Activated T-cell treated with anti-CD3 and anti-CD28 coated beads, Interleukin-2, amount 50 U/mL, for 4 hours (primary cell): ENCODE measurements around the gene HSD17B2. TPM values are rescaled to one million over a fixed set of nuclear protein-coding genes. Genes with fewer than 3 reads are reported as not detected.

Experiments
- ATAC-seq, 2 donors: fragments of 200-7000 bp; cut with Tn5 transposase; one replicate each; pipeline ENCODE4 v1.10.0; 2021
- DNase-seq: peaks from one replicate; pipeline ENCODE4 v3.0.0-alpha.2; 2020
- H3K27me3 Mint-ChIP-seq: one replicate; pipeline ENCODE4 v1.8.0; 2021; ENCODE audit warnings: low read depth, mixed read lengths
- H3K36me3 Mint-ChIP-seq: one replicate; pipeline ENCODE4 v1.8.0; 2022; ENCODE audit warnings: mixed read lengths; ENCODE audit not compliant: insufficient read depth
- H3K4me1 Mint-ChIP-seq: one replicate; pipeline ENCODE4 v1.8.0; 2021; ENCODE audit warnings: low read depth, mixed read lengths
- H3K4me3 Mint-ChIP-seq: one replicate; pipeline ENCODE4 v1.8.0; 2021; ENCODE audit warnings: mild to moderate bottlenecking, moderate library complexity, mixed read lengths
- H3K9me3 Mint-ChIP-seq: one replicate; pipeline ENCODE4 v1.8.0; 2021; ENCODE audit warnings: mixed read lengths
- total RNA-seq, 3 donors: library from RNA; stranded (reverse); gene quantifications; one replicate each; pipeline ENCODE4 v1.2.1, GENCODE V29; 2021

Gene HSD17B2
- total RNA-seq, 3 donors from 2014 or later: not detected

GRCh38 chr16:82067804-82068325 lies 32.8 kb downstream of the HSD17B2 start:
- peaks cover 16% of the 10 kb centered on the region for H3K27me3 Mint-ChIP-seq
- H3K36me3 Mint-ChIP-seq: no peaks in the 10 kb centered on the region
- no peaks in the 10 kb centered on the region for H3K9me3 Mint-ChIP-seq
- no peaks in the 10 kb centered on the region for H3K4me1 Mint-ChIP-seq
- DNase-seq (no peak), ATAC-seq (no peak)
- H3K4me3 Mint-ChIP-seq: no peak overlapping the region

- no peak overlapping the region for H3K4me3 Mint-ChIP-seq
- H3K9me3 Mint-ChIP-seq: peaks cover 4% of the 10 kb centered on the region
- H3K4me1 Mint-ChIP-seq: no peaks in the 10 kb centered on the region
- ATAC-seq (no peak), DNase-seq (no peak)
- H3K36me3 Mint-ChIP-seq: no peaks in the 10 kb centered on the region
- peaks cover 20% of the 10 kb centered on the region for H3K27me3 Mint-ChIP-seq
Observed at GRCh38 chr16:82070656-82071369, 35.8 kb downstream of the HSD17B2 start.

GRCh38 chr16:82071421-82071820 lies 36.4 kb downstream of the HSD17B2 start:
- ATAC-seq (no peak), DNase-seq (no peak)
- H3K36me3 Mint-ChIP-seq: no peaks in the 10 kb centered on the region
- H3K27me3 Mint-ChIP-seq: peaks cover 20% of the 10 kb centered on the region
- no peak overlapping the region for H3K4me3 Mint-ChIP-seq
- no peaks in the 10 kb centered on the region for H3K4me1 Mint-ChIP-seq
- H3K9me3 Mint-ChIP-seq: peaks cover 4% of the 10 kb centered on the region

- ATAC-seq: no peak
- peaks cover 20% of the 10 kb centered on the region for H3K27me3 Mint-ChIP-seq
- H3K9me3 Mint-ChIP-seq: peaks cover 4% of the 10 kb centered on the region
- H3K4me1 Mint-ChIP-seq: no peaks in the 10 kb centered on the region
- no peaks in the 10 kb centered on the region for H3K36me3 Mint-ChIP-seq
- no peak for DNase-seq
- no peak overlapping the region for H3K4me3 Mint-ChIP-seq
Observed at GRCh38 chr16:82072313-82072712, 37.3 kb downstream of the HSD17B2 start.

- Mint-ChIP-seq H3K4me3 (no peak overlapping the region), H3K36me3 (no peaks in the 10 kb centered on the region), H3K9me3 (peaks cover 11% of the 10 kb centered on the region), H3K27me3 (peaks cover 24% of the 10 kb centered on the region), H3K4me1 (no peaks in the 10 kb centered on the region)
- ATAC-seq (peak in 1 of 2 donors; percentile 18), DNase-seq (no peak)
Observed at GRCh38 chr16:82074019-82074558, 39.0 kb downstream of the HSD17B2 start.

- Mint-ChIP-seq H3K36me3 (no peaks in the 10 kb centered on the region), H3K9me3 (peaks cover 11% of the 10 kb centered on the region), H3K4me1 (no peaks in the 10 kb centered on the region), H3K4me3 (no peak overlapping the region), H3K27me3 (peaks cover 13% of the 10 kb centered on the region)
- DNase-seq (no peak), ATAC-seq (no peak)
Observed at GRCh38 chr16:82078125-82078524, 43.1 kb downstream of the HSD17B2 start.

GRCh38 chr16:82079892-82080291 lies 44.8 kb downstream of the HSD17B2 start:
- Mint-ChIP-seq H3K4me3 (no peak overlapping the region), H3K9me3 (peaks cover 11% of the 10 kb centered on the region), H3K27me3 (peaks cover 10% of the 10 kb centered on the region), H3K4me1 (no peaks in the 10 kb centered on the region), H3K36me3 (no peaks in the 10 kb centered on the region)
- ATAC-seq (no peak), DNase-seq (no peak)

GRCh38 chr16:82081264-82081663 lies 46.2 kb downstream of the HSD17B2 start:
- Mint-ChIP-seq H3K4me1 (no peaks in the 10 kb centered on the region), H3K36me3 (no peaks in the 10 kb centered on the region), H3K27me3 (peaks cover 10% of the 10 kb centered on the region), H3K4me3 (no peak overlapping the region), H3K9me3 (peaks cover 7% of the 10 kb centered on the region)
- no peak for DNase-seq
- no peak for ATAC-seq

- peaks cover 7% of the 10 kb centered on the region for H3K9me3 Mint-ChIP-seq
- no peaks in the 10 kb centered on the region for H3K36me3 Mint-ChIP-seq
- DNase-seq (no peak), ATAC-seq (no peak)
- peaks cover 10% of the 10 kb centered on the region for H3K27me3 Mint-ChIP-seq
- no peaks in the 10 kb centered on the region for H3K4me1 Mint-ChIP-seq
- no peak overlapping the region for H3K4me3 Mint-ChIP-seq
Observed at GRCh38 chr16:82082097-82082496, 47.0 kb downstream of the HSD17B2 start.

- DNase-seq (no peak), ATAC-seq (peak; percentile 88 to 92)
- no peaks in the 10 kb centered on the region for H3K4me1 Mint-ChIP-seq
- peaks cover 7% of the 10 kb centered on the region for H3K9me3 Mint-ChIP-seq
- H3K36me3 Mint-ChIP-seq: no peaks in the 10 kb centered on the region
- H3K27me3 Mint-ChIP-seq: peaks cover 10% of the 10 kb centered on the region
- no peak overlapping the region for H3K4me3 Mint-ChIP-seq
Observed at GRCh38 chr16:82082543-82083244, 47.6 kb downstream of the HSD17B2 start.

GRCh38 chr16:82083710-82084353 lies 48.8 kb downstream of the HSD17B2 start:
- H3K9me3 Mint-ChIP-seq: no peaks in the 10 kb centered on the region
- H3K4me1 Mint-ChIP-seq: no peaks in the 10 kb centered on the region
- H3K27me3 Mint-ChIP-seq: peaks cover 4% of the 10 kb centered on the region
- H3K4me3 Mint-ChIP-seq: no peak overlapping the region
- no peak for DNase-seq
- H3K36me3 Mint-ChIP-seq: no peaks in the 10 kb centered on the region
- no peak for ATAC-seq

GRCh38 chr16:82085011-82085779 lies 50.1 kb downstream of the HSD17B2 start:
- DNase-seq (no peak), ATAC-seq (no peak)
- Mint-ChIP-seq H3K9me3 (no peaks in the 10 kb centered on the region), H3K4me1 (no peaks in the 10 kb centered on the region), H3K27me3 (peaks cover 4% of the 10 kb centered on the region), H3K36me3 (no peaks in the 10 kb centered on the region), H3K4me3 (no peak overlapping the region)

- Mint-ChIP-seq H3K4me3 (no peak overlapping the region), H3K4me1 (no peaks in the 10 kb centered on the region), H3K27me3 (peaks cover 2% of the 10 kb centered on the region), H3K36me3 (no peaks in the 10 kb centered on the region), H3K9me3 (no peaks in the 10 kb centered on the region)
- no peak for DNase-seq
- ATAC-seq: no peak
Observed at GRCh38 chr16:82088483-82088882, 53.4 kb downstream of the HSD17B2 start.

GRCh38 chr16:82091241-82091640 lies 56.2 kb downstream of the HSD17B2 start:
- Mint-ChIP-seq H3K27me3 (no peaks in the 10 kb centered on the region), H3K9me3 (no peaks in the 10 kb centered on the region), H3K4me1 (peaks cover 2% of the 10 kb centered on the region), H3K4me3 (no peak overlapping the region), H3K36me3 (no peaks in the 10 kb centered on the region)
- no peak for ATAC-seq
- no peak for DNase-seq
